HepG2 (cell line): Measurements from ENCODE around the gene TOMM22. TPM values are rescaled to one million over a fixed set of nuclear protein-coding genes. Genes with fewer than 3 reads are reported as not detected.
A peak's percentile ranks its signal among the peaks of the same experiment; 100 is the strongest.

Source experiments
- DNMT1 ChIP-seq: sonication (generic); formaldehyde crosslinking; IDR thresholded peaks from 2 replicates; pipeline ENCODE4 v1.5.1; 2020; ENCODE audit warnings: mild to moderate bottlenecking, missing genetic modification reagents
- FOXP1 ChIP-seq, 2 experiments: fragments of 450-650 bp in 1 of 2; IDR thresholded peaks; 2 replicates each; pipeline ENCODE4 v1.6.1; 2017 to 2018; ENCODE audit warnings: antibody characterized with exemption in 1 of 2
- HNRNPLL ChIP-seq: fragments of 200-400 bp; formaldehyde crosslinking; IDR thresholded peaks from 2 replicates; pipeline ENCODE4 v1.6.1; 2017; ENCODE audit warnings: mild to moderate bottlenecking, low read depth, low read length; ENCODE audit not compliant: poor library complexity, severe bottlenecking
- MED8 ChIP-seq: sonication (generic); formaldehyde crosslinking; IDR thresholded peaks from 2 replicates; pipeline ENCODE4 v1.8.1; 2023; ENCODE audit warnings: mild to moderate bottlenecking, missing genetic modification reagents; ENCODE audit not compliant: insufficient replicate concordance
- MNT ChIP-seq: fragments of 450-650 bp; IDR thresholded peaks from 2 replicates; pipeline ENCODE4 v1.6.1; 2016
- NR2F2 ChIP-seq: IDR thresholded peaks from 2 replicates; pipeline ENCODE4 v1.6.1; 2012; ENCODE audit warnings: low read depth, inconsistent platforms, borderline replicate concordance
- RFX5 ChIP-seq: IDR thresholded peaks from 2 replicates; pipeline ENCODE4 v1.6.1; 2011; ENCODE audit warnings: low read depth, low read length, improper control_type of control experiment
- SIX4 ChIP-seq: sonication (generic); formaldehyde crosslinking; IDR thresholded peaks from 2 replicates; pipeline ENCODE4 v1.4.0; 2020; ENCODE audit warnings: missing genetic modification reagents
- TCF12 ChIP-seq, 2 experiments: fragments of 450-650 bp in 1 of 2; sonication (generic) in 1 of 2; formaldehyde crosslinking in 1 of 2; IDR thresholded peaks; 2 replicates each; pipeline versions ENCODE4 v1.6.1 to v1.8.0; 2017 to 2022; ENCODE audit warnings: antibody characterized with exemption in 1 of 2, mild to moderate bottlenecking in 1 of 2, missing genetic modification reagents in 1 of 2, moderate library complexity in 1 of 2
- TCF7L2 ChIP-seq: IDR thresholded peaks from 2 replicates; pipeline ENCODE4 v1.6.1; 2011; ENCODE audit warnings: mild to moderate bottlenecking, low read depth, low read length, moderate library complexity
- TEAD3 ChIP-seq: optimal IDR thresholded peaks from 2 replicates; pipeline ENCODE3; 2016; ENCODE audit warnings: borderline replicate concordance
- ZEB1 ChIP-seq: IDR thresholded peaks from 2 replicates; pipeline ENCODE4 v1.6.1; 2012; ENCODE audit warnings: mild to moderate bottlenecking, low read depth, inconsistent platforms; ENCODE audit not compliant: insufficient replicate concordance
- ZFX ChIP-seq: sonication (generic); formaldehyde crosslinking; IDR thresholded peaks from 2 replicates; pipeline ENCODE4 v1.4.0; 2020; ENCODE audit warnings: mild to moderate bottlenecking, low read depth, missing genetic modification reagents, moderate library complexity
- ZNF180 ChIP-seq: sonication (generic); formaldehyde crosslinking; IDR thresholded peaks from 2 replicates; pipeline ENCODE4 v1.4.0; 2020; ENCODE audit warnings: low read depth, missing genetic modification reagents, borderline replicate concordance
- ZSCAN21 ChIP-seq: sonication (generic); formaldehyde crosslinking; IDR thresholded peaks from 2 replicates; pipeline ENCODE4 v1.8.0; 2022; ENCODE audit warnings: mild to moderate bottlenecking, missing genetic modification reagents, moderate library complexity, borderline replicate concordance
- polyA plus RNA-seq, 8 experiments: library from polyadenylated mRNA; depleted of rRNA in 3 of 8; stranded (reverse) in 7 of 8; unstranded in 1 of 8; fragments of >200 nt; fragmentation: Illumina TruSeq in 4 of 8; extraction: Trizol in 4 of 8; gene quantifications; 2 replicates each; pipeline versions ENCODE4 v1.2.1 to v1.2.3, GENCODE V29; 2011 to 2016; ENCODE audit warnings: low read depth in 4 of 8, missing spikeins in 1 of 8, mixed read lengths in 1 of 8; ENCODE audit not compliant: insufficient read depth in 1 of 8
- total RNA-seq, 5 experiments: library from RNA; depleted of rRNA; stranded (reverse); fragments of >200 nt; fragmentation: Illumina TruSeq; extraction: Trizol; gene quantifications; 2 replicates each; pipeline ENCODE4 v1.2.3, GENCODE V29; 2016; ENCODE audit warnings: low read depth in 1 of 5
- TF ChIP-seq, protein P1 (sequence below): sonication (generic); formaldehyde crosslinking; IDR thresholded peaks from 2 replicates; pipeline ENCODE4 v1.8.1; 2023; ENCODE audit warnings: mild to moderate bottlenecking, moderate library complexity, missing genetic modification reagents
- TF ChIP-seq, protein P2 (sequence below): sonication (generic); formaldehyde crosslinking; IDR thresholded peaks from 2 replicates; pipeline ENCODE4 v1.8.0; 2022; ENCODE audit warnings: missing genetic modification reagents, mild to moderate bottlenecking, inconsistent platforms, borderline replicate concordance
- TF ChIP-seq, protein P3 (sequence below): sonication (generic); formaldehyde crosslinking; IDR thresholded peaks from 2 replicates; pipeline ENCODE4 v1.8.1; 2023; ENCODE audit warnings: mild to moderate bottlenecking, missing genetic modification reagents
- TF ChIP-seq, protein P4 (sequence below): sonication (generic); formaldehyde crosslinking; IDR thresholded peaks from 2 replicates; pipeline ENCODE4 v1.4.0; 2020; ENCODE audit warnings: missing genetic modification reagents, borderline replicate concordance

Gene TOMM22
- total and polyA plus RNA-seq, 2 of the 13 experiments (the other 11 are each of a cell fraction or from before 2014, with no cell fraction given): 46.9 to 118 TPM

- TF ChIP-seq, protein P1, sequence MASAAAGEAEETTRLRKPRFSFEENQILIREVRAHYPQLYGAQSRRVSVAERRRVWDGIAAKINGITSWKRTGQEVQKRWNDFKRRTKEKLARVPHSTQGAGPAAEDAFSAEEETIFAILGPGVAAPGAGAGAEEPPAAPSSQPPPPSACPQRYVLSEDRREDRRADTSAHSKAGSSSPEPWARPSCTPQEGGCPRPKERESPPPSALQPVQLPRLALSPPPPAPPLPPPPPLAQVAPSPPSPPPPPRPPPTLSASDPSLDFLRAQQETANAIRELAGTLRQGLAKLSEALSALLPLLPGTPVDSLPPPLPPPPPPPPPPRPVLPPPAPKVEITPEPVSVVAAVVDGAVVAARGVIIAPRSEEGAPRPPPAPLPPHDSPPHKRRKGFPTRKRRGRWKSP (CRISPR knock-in tag): peak; percentile 40; the same call in 1 of the 2 replicates
- TF ChIP-seq, protein P2, sequence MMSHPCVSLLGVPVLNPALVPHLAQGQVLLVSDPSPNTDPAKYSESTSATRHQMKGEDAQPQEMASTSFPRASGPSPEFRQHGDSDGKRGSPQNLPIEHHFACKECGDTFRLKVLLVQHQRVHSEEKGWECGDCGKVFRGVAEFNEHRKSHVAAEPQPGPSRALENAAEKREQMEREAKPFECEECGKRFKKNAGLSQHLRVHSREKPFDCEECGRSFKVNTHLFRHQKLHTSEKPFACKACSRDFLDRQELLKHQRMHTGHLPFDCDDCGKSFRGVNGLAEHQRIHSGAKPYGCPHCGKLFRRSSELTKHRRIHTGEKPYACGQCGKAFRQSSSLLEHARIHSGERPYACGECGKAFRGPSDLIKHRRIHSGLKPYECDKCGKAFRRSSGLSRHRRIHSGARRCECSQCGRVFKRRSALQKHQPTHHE (CRISPR knock-in tag): no peak
- TF ChIP-seq SIX4 (peak; percentile 25; the same call in 1 of the 2 replicates), TCF12 (IDR thresholded peaks at IDR 0.05) (no peak), TCF12 (CRISPR knock-in tag; IDR thresholded peaks at IDR 0.05) (0 out of 2 replicates have a peak, but pooled peaks have one; percentile 20), MED8 (peak; percentile 65), HNRNPLL (peak; percentile 57), ZNF180 (CRISPR knock-in tag) (peak; percentile 77; the same call in 1 of the 2 replicates), TEAD3 (CRISPR knock-in tag) (no peak), MNT (no peak; the same call in 1 of the 2 replicates), ZEB1 (peak; percentile 86), ZSCAN21 (CRISPR knock-in tag) (peak; percentile 86), TCF7L2 (no peak), FOXP1 (IDR thresholded peaks at IDR 0.05) (no peak), FOXP1 (CRISPR knock-in tag; IDR thresholded peaks at IDR 0.05) (no peak), RFX5 (peak; percentile 64), DNMT1 (CRISPR knock-in tag) (no peak), ZFX (peak; percentile 73), NR2F2 (no peak)
- TF ChIP-seq, protein P3, sequence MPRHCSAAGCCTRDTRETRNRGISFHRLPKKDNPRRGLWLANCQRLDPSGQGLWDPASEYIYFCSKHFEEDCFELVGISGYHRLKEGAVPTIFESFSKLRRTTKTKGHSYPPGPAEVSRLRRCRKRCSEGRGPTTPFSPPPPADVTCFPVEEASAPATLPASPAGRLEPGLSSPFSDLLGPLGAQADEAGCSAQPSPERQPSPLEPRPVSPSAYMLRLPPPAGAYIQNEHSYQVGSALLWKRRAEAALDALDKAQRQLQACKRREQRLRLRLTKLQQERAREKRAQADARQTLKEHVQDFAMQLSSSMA (CRISPR knock-in tag): no peak
- TF ChIP-seq, protein P4, sequence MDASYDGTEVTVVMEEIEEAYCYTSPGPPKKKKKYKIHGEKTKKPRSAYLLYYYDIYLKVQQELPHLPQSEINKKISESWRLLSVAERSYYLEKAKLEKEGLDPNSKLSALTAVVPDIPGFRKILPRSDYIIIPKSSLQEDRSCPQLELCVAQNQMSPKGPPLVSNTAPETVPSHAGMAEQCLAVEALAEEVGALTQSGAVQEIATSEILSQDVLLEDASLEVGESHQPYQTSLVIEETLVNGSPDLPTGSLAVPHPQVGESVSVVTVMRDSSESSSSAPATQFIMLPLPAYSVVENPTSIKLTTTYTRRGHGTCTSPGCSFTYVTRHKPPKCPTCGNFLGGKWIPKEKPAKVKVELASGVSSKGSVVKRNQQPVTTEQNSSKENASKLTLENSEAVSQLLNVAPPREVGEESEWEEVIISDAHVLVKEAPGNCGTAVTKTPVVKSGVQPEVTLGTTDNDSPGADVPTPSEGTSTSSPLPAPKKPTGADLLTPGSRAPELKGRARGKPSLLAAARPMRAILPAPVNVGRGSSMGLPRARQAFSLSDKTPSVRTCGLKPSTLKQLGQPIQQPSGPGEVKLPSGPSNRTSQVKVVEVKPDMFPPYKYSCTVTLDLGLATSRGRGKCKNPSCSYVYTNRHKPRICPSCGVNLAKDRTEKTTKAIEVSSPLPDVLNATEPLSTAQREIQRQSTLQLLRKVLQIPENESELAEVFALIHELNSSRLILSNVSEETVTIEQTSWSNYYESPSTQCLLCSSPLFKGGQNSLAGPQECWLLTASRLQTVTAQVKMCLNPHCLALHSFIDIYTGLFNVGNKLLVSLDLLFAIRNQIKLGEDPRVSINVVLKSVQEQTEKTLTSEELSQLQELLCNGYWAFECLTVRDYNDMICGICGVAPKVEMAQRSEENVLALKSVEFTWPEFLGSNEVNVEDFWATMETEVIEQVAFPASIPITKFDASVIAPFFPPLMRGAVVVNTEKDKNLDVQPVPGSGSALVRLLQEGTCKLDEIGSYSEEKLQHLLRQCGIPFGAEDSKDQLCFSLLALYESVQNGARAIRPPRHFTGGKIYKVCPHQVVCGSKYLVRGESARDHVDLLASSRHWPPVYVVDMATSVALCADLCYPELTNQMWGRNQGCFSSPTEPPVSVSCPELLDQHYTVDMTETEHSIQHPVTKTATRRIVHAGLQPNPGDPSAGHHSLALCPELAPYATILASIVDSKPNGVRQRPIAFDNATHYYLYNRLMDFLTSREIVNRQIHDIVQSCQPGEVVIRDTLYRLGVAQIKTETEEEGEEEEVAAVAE: no peak
Observed at GRCh38 chr22:38700789-38701628, 19.3 kb downstream of the TOMM22 start, which contains the start of gene JOSD1 (continued).
